HepG2 (cell line): ENCODE measurements around the gene EEF1E1. TPM values are rescaled to one million over a fixed set of nuclear protein-coding genes. Genes with fewer than 3 reads are reported as not detected.

ENCODE experiments used
- EHMT2 ChIP-seq: fragments of 200-600 bp; sonication (generic); IDR thresholded peaks from 2 replicates; pipeline ENCODE4 v1.7.0; 2017; ENCODE audit warnings: antibody characterized with exemption, low read depth, low read length, borderline replicate concordance
- FLYWCH1 ChIP-seq: sonication (generic); formaldehyde crosslinking; IDR thresholded peaks from 2 replicates; pipeline ENCODE4 v1.8.1; 2023; ENCODE audit warnings: mild to moderate bottlenecking, missing genetic modification reagents
- MTF2 ChIP-seq: sonication (generic); formaldehyde crosslinking; IDR thresholded peaks from 2 replicates; pipeline ENCODE4 v1.5.0; 2020; ENCODE audit warnings: missing genetic modification reagents, borderline replicate concordance
- MZF1 ChIP-seq: sonication (generic); formaldehyde crosslinking; IDR thresholded peaks from 2 replicates; pipeline ENCODE4 v1.8.1; 2023; ENCODE audit warnings: mild to moderate bottlenecking, missing genetic modification reagents, borderline replicate concordance
- NFIC ChIP-seq: IDR thresholded peaks from 2 replicates; pipeline ENCODE4 v1.6.1; 2012; ENCODE audit warnings: mild to moderate bottlenecking, low read length, inconsistent platforms
- SIX1 ChIP-seq: sonication (generic); formaldehyde crosslinking; IDR thresholded peaks from 2 replicates; pipeline ENCODE4 v1.4.0; 2020; ENCODE audit warnings: missing genetic modification reagents, borderline replicate concordance
- TAF15 ChIP-seq: fragments of 200-400 bp; formaldehyde crosslinking; IDR thresholded peaks from one replicate; pipeline ENCODE4 v1.6.1; 2018; ENCODE audit warnings: mild to moderate bottlenecking, low read depth, low read length; ENCODE audit not compliant: poor library complexity, severe bottlenecking
- ZEB1 ChIP-seq: IDR thresholded peaks from 2 replicates; pipeline ENCODE4 v1.6.1; 2012; ENCODE audit warnings: mild to moderate bottlenecking, low read depth, inconsistent platforms; ENCODE audit not compliant: insufficient replicate concordance
- ZFP36 ChIP-seq: fragments of 150-350 bp; IDR thresholded peaks from 2 replicates; pipeline ENCODE4 v1.6.1; 2018; ENCODE audit warnings: borderline replicate concordance, low read length, low read depth; ENCODE audit not compliant: partially characterized antibody
- ZFP90 ChIP-seq: sonication (generic); formaldehyde crosslinking; IDR thresholded peaks from 2 replicates; pipeline ENCODE4 v1.8.0; 2022; ENCODE audit warnings: missing genetic modification reagents, mild to moderate bottlenecking, inconsistent platforms, borderline replicate concordance
- ZNF296 ChIP-seq: sonication (generic); formaldehyde crosslinking; conservative IDR thresholded peaks from 2 replicates; pipeline ENCODE4 v1.5.0; 2020; ENCODE audit warnings: mild to moderate bottlenecking, missing genetic modification reagents
- ZNF33B ChIP-seq: sonication (generic); formaldehyde crosslinking; IDR thresholded peaks from 2 replicates; pipeline ENCODE4 v1.5.1; 2020; ENCODE audit warnings: mild to moderate bottlenecking, missing genetic modification reagents
- ZNF616 ChIP-seq: sonication (generic); formaldehyde crosslinking; IDR thresholded peaks from 2 replicates; pipeline ENCODE4 v1.5.0; 2020; ENCODE audit warnings: low read depth, mild to moderate bottlenecking, missing genetic modification reagents
- ZNF720 ChIP-seq: sonication (generic); formaldehyde crosslinking; IDR thresholded peaks from 2 replicates; pipeline ENCODE4 v1.4.0; 2020; ENCODE audit warnings: missing genetic modification reagents
- ZNF772 ChIP-seq: sonication (generic); formaldehyde crosslinking; IDR thresholded peaks from 2 replicates; pipeline ENCODE4 v1.5.0; 2020; ENCODE audit warnings: mild to moderate bottlenecking, missing genetic modification reagents
- ZSCAN9 ChIP-seq: IDR thresholded peaks from 2 replicates; pipeline ENCODE4 v1.6.1; 2016; ENCODE audit warnings: borderline replicate concordance
- polyA plus RNA-seq, 8 experiments: library from polyadenylated mRNA; depleted of rRNA in 3 of 8; stranded (reverse) in 7 of 8; unstranded in 1 of 8; fragments of >200 nt; fragmentation: Illumina TruSeq in 4 of 8; extraction: Trizol in 4 of 8; gene quantifications; 2 replicates each; pipeline versions ENCODE4 v1.2.1 to v1.2.3, GENCODE V29; 2011 to 2016; ENCODE audit warnings: low read depth in 4 of 8, missing spikeins in 1 of 8, mixed read lengths in 1 of 8; ENCODE audit not compliant: insufficient read depth in 1 of 8
- total RNA-seq, 5 experiments: library from RNA; depleted of rRNA; stranded (reverse); fragments of >200 nt; fragmentation: Illumina TruSeq; extraction: Trizol; gene quantifications; 2 replicates each; pipeline ENCODE4 v1.2.3, GENCODE V29; 2016; ENCODE audit warnings: low read depth in 1 of 5
- TF ChIP-seq, protein P1 (sequence below): sonication (generic); formaldehyde crosslinking; IDR thresholded peaks from 2 replicates; pipeline ENCODE4 v1.4.0; 2020; ENCODE audit warnings: missing genetic modification reagents
- TF ChIP-seq, protein P2 (sequence below): sonication (generic); formaldehyde crosslinking; IDR thresholded peaks from 2 replicates; pipeline ENCODE4 v1.5.1; 2020; ENCODE audit warnings: missing genetic modification reagents, mild to moderate bottlenecking, borderline replicate concordance
- TF ChIP-seq, protein P3 (sequence below): sonication (generic); formaldehyde crosslinking; IDR thresholded peaks from 2 replicates; pipeline ENCODE4 v1.4.0; 2020; ENCODE audit warnings: missing genetic modification reagents, borderline replicate concordance

The EEF1E1 gene
- total and polyA plus RNA-seq, 2 of the 13 experiments (the other 11 are each of a cell fraction or from before 2014, with no cell fraction given): 128 to 188 TPM

DNA sequence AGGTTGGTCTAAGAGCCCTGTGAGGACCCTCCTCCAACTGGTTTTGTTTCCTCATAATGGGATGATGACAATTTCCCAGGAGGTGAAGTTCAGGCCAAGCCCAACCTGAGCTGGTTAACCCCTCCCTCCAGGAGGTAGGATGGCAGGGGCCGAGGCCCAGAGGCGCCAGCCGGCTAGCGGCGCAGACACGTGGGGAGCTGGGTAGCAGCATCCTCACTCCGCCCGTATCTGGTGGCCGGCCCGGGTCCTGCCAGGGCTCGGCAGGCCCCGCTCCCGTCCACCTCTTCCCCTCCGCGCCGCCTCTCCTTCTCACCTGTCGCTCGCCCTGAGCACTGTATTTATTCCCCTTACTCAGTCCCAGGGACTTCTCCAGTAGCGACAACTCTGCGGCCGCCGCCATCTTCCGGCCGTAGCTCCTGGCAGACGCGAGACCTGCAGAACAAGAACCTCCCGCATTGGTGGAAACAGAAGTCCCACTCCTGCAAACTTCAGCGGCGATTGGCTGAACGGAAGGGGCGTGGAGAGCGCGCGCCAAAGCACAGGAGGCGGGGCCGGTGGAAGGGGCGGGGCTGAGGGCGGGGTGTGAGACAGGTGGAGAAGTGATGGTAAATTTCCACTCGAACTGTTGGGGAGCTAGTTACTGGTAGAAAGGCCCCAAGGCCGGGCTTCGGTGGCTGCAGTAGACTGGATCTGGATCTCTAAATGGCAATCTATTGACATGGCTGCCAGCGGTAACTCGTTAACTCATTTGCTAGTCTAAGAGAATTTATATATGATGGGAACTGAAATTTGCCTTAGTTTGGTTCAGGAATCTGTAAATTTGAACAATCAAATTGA lies at the start of gene EEF1E1 (continued):
- TF ChIP-seq, protein P1, sequence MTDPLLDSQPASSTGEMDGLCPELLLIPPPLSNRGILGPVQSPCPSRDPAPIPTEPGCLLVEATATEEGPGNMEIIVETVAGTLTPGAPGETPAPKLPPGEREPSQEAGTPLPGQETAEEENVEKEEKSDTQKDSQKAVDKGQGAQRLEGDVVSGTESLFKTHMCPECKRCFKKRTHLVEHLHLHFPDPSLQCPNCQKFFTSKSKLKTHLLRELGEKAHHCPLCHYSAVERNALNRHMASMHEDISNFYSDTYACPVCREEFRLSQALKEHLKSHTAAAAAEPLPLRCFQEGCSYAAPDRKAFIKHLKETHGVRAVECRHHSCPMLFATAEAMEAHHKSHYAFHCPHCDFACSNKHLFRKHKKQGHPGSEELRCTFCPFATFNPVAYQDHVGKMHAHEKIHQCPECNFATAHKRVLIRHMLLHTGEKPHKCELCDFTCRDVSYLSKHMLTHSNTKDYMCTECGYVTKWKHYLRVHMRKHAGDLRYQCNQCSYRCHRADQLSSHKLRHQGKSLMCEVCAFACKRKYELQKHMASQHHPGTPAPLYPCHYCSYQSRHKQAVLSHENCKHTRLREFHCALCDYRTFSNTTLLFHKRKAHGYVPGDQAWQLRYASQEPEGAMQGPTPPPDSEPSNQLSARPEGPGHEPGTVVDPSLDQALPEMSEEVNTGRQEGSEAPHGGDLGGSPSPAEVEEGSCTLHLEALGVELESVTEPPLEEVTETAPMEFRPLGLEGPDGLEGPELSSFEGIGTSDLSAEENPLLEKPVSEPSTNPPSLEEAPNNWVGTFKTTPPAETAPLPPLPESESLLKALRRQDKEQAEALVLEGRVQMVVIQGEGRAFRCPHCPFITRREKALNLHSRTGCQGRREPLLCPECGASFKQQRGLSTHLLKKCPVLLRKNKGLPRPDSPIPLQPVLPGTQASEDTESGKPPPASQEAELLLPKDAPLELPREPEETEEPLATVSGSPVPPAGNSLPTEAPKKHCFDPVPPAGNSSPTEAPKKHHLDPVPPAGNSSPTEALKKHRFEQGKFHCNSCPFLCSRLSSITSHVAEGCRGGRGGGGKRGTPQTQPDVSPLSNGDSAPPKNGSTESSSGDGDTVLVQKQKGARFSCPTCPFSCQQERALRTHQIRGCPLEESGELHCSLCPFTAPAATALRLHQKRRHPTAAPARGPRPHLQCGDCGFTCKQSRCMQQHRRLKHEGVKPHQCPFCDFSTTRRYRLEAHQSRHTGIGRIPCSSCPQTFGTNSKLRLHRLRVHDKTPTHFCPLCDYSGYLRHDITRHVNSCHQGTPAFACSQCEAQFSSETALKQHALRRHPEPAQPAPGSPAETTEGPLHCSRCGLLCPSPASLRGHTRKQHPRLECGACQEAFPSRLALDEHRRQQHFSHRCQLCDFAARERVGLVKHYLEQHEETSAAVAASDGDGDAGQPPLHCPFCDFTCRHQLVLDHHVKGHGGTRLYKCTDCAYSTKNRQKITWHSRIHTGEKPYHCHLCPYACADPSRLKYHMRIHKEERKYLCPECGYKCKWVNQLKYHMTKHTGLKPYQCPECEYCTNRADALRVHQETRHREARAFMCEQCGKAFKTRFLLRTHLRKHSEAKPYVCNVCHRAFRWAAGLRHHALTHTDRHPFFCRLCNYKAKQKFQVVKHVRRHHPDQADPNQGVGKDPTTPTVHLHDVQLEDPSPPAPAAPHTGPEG: no peak; the same call in 1 of the 2 replicates
- TF ChIP-seq ZNF720 (CRISPR knock-in tag) (no peak), ZFP36 (no peak), ZEB1 (peak; percentile 27), TAF15 (peak; percentile 96), ZNF33B (CRISPR knock-in tag) (peak; percentile 36; the same call in 1 of the 2 replicates), SIX1 (no peak; the same call in 1 of the 2 replicates), ZNF296 (no peak; the same call in 1 of the 2 replicates), ZSCAN9 (CRISPR knock-in tag) (peak; percentile 77), EHMT2 (peak; percentile 25; the same call in 1 of the 2 replicates), ZFP90 (peak; percentile 81; the same call in 1 of the 2 replicates), ZNF616 (CRISPR knock-in tag) (no peak; the same call in 1 of the 2 replicates), ZNF772 (peak; percentile 79; the same call in 1 of the 2 replicates), FLYWCH1 (CRISPR knock-in tag) (no peak), NFIC (peak; percentile 57; the same call in 1 of the 2 replicates), MTF2 (CRISPR knock-in tag) (no peak), MZF1 (no peak)
- TF ChIP-seq, protein P2, sequence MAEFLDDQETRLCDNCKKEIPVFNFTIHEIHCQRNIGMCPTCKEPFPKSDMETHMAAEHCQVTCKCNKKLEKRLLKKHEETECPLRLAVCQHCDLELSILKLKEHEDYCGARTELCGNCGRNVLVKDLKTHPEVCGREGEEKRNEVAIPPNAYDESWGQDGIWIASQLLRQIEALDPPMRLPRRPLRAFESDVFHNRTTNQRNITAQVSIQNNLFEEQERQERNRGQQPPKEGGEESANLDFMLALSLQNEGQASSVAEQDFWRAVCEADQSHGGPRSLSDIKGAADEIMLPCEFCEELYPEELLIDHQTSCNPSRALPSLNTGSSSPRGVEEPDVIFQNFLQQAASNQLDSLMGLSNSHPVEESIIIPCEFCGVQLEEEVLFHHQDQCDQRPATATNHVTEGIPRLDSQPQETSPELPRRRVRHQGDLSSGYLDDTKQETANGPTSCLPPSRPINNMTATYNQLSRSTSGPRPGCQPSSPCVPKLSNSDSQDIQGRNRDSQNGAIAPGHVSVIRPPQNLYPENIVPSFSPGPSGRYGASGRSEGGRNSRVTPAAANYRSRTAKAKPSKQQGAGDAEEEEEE: no peak
- TF ChIP-seq, protein P3, sequence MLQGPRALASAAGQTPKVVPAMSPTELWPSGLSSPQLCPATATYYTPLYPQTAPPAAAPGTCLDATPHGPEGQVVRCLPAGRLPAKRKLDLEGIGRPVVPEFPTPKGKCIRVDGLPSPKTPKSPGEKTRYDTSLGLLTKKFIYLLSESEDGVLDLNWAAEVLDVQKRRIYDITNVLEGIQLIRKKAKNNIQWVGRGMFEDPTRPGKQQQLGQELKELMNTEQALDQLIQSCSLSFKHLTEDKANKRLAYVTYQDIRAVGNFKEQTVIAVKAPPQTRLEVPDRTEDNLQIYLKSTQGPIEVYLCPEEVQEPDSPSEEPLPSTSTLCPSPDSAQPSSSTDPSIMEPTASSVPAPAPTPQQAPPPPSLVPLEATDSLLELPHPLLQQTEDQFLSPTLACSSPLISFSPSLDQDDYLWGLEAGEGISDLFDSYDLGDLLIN (CRISPR knock-in tag): no peak
